Measurements from ENCODE around the gene ZNF526.

The ZNF526 gene

GRCh38 chr19:42197375-42197817 is 22.7 kb upstream of the ZNF526 start:
- no peak for DNase-seq

GRCh38 chr19:42198676-42199439 is 21.3 kb upstream of the ZNF526 start:
- DNase-seq: peak; percentile 37

- peak; percentile 36 for DNase-seq
Observed at GRCh38 chr19:42199440-42200115, 20.5 kb upstream of the ZNF526 start.

GRCh38 chr19:42200116-42200715 is 19.9 kb upstream of the ZNF526 start:
- no peak for DNase-seq

- no peak for DNase-seq
Observed at GRCh38 chr19:42201489-42202289, 18.4 kb upstream of the ZNF526 start.

GRCh38 chr19:42202290-42202880 is 17.7 kb upstream of the ZNF526 start:
- DNase-seq: no peak

GRCh38 chr19:42203700-42204099 is 16.4 kb upstream of the ZNF526 start:
- no peak for DNase-seq

GRCh38 chr19:42204664-42205063 is 15.4 kb upstream of the ZNF526 start:
- no peak for DNase-seq

GRCh38 chr19:42206871-42207755 is 13.0 kb upstream of the ZNF526 start:
- DNase-seq: no peak

GRCh38 chr19:42207767-42208271 is 12.3 kb upstream of the ZNF526 start:
- DNase-seq: no peak

GRCh38 chr19:42208612-42209011 is 11.5 kb upstream of the ZNF526 start:
- no peak for DNase-seq

GRCh38 chr19:42212886-42213285 is 7.2 kb upstream of the ZNF526 start:
- DNase-seq: no peak

- no peak for DNase-seq
Observed at GRCh38 chr19:42214810-42215485, 5.2 kb upstream of the ZNF526 start.

GRCh38 chr19:42216653-42217519 is 3.2 kb upstream of the ZNF526 start:
- DNase-seq: no peak

GRCh38 chr19:42217520-42218437 is 2.3 kb upstream of the ZNF526 start, which contains the start of gene DEDD2:
TSS of gene DEDD2 (minus strand) at chr19:42217677. CDS start at chr19:42217007, 670 bp downstream.
- peak; percentile 100 for DNase-seq

GRCh38 chr19:42220751-42221097 is 612 bp downstream of the ZNF526 start:
- no peak for DNase-seq

GRCh38 chr19:42224940-42225717 is 5.0 kb downstream of the ZNF526 start:
- DNase-seq: no peak

Measured in activated gamma-delta T cell (primary cell).